GM12875 (cell line): Measurements from ENCODE around the gene ZNF844.
"Not testable (repeated sequence)": the region's sequence is repeated elsewhere in the genome, so short reads cannot be mapped to it uniquely, and the experiment has no call there.

Experiments
- H3K4me3 ChIP-seq: one replicate; pipeline ENCODE4 v1.5.1; 2011; ENCODE audit warnings: low read depth, low read length, control low read depth
- TF ChIP-seq, protein P1 (sequence below): IDR thresholded peaks from 2 replicates; pipeline ENCODE4 v1.5.1; 2011; ENCODE audit warnings: low read depth, mild to moderate bottlenecking, control low read depth, inconsistent platforms, low read length, moderate library complexity, borderline replicate concordance; ENCODE audit not compliant: insufficient read depth

The ZNF844 gene

DNA sequence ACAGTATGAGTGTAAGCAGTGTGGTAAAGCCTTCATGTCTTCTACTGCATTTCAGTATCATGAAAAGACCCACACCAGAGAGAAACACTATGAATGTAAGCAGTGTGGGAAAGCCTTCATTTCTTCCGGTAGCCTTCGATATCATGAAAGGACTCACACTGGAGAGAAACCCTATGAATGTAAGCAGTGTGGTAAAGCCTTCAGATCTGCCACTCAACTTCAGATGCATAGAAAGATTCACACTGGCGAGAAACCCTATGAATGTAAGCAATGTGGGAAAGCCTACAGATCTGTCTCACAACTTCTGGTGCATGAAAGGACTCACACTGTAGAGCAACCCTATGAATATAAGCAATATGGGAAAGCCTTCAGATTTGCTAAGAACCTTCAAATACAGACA, 12.8 kb downstream of the ZNF844 start:
- H3K4me3 ChIP-seq, result no peak overlapping the region
- TF ChIP-seq, protein P1, sequence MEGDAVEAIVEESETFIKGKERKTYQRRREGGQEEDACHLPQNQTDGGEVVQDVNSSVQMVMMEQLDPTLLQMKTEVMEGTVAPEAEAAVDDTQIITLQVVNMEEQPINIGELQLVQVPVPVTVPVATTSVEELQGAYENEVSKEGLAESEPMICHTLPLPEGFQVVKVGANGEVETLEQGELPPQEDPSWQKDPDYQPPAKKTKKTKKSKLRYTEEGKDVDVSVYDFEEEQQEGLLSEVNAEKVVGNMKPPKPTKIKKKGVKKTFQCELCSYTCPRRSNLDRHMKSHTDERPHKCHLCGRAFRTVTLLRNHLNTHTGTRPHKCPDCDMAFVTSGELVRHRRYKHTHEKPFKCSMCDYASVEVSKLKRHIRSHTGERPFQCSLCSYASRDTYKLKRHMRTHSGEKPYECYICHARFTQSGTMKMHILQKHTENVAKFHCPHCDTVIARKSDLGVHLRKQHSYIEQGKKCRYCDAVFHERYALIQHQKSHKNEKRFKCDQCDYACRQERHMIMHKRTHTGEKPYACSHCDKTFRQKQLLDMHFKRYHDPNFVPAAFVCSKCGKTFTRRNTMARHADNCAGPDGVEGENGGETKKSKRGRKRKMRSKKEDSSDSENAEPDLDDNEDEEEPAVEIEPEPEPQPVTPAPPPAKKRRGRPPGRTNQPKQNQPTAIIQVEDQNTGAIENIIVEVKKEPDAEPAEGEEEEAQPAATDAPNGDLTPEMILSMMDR, result no peak

DNA sequence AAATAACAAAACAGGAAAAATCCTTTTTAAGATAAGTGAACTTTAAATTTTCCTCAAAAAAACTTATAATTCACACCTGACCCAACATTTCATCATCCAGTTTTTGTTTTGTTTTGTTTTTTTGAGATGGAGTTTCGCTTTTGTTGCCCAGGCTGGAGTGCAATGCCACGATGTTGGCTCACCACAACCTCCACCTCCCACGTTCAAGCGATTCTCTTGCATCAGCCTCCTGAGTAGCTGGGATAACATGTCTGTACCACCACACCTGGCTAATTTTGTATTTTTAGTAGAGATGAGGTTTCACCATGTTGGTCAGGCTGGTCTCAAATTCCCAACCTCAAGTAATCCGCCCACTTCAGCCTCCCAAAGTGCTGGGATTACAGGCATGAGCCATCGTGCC, 18.8 kb downstream of the ZNF844 start:
- not testable (repeated sequence) for H3K4me3 ChIP-seq

DNA sequence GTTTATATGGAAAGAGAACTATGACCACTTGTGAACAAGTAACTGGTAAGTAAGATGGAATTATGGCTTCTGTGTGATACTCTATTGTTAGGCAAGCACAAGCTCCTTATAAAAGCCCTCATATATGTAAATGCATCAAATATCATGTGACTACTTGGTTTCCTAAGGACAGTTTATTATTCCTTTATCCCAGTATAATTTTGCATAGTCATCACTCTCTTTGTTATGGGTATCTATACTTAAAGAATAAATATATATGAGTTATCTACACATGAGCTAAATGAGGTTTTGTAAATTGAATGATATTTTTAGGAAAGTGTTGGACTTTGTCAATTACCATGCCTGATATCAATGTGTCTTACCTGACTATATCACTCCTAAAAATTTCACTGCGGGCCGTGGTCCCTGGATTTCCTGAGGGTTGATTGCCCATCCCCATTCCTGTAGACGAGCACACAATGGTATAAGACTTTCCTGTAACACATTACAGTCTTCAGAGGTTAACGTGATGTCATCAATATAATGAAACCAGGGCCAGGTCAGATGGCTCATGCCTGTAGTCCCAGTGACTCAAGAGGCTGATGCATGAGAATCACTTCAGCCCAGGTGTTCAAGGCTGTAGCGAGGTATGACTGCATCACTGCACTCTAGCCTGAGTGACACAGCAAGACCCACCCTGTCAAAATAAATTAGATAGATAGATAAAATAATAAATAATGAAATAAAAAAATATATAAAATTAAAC, 20.7 kb downstream of the ZNF844 start:
- TF ChIP-seq, protein P1, result no peak
- no peak overlapping the region for H3K4me3 ChIP-seq

DNA sequence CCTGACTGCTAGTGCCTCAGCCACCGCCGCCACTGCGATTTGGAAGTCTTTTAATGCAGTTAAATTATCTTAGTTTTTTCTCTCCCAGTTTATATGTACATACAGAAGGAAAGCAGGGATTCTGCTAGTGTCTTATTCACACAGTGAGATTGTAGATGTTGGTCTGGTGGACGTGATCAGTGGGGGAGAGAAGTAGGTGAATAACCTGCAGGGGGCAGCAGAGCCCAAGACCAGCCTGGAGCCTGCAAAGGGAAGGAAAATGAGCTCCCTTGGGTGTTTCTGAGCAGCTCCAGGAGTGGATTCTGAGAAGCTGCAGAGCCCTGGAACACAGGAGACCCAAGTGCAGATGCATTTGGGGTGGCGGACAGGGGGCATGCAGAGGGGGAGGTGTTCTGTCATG, 26.3 kb downstream of the ZNF844 start:
- TF ChIP-seq, protein P1, result peak; percentile 58; the same call in 1 of the 2 replicates
- H3K4me3 ChIP-seq, result no peak overlapping the region

DNA sequence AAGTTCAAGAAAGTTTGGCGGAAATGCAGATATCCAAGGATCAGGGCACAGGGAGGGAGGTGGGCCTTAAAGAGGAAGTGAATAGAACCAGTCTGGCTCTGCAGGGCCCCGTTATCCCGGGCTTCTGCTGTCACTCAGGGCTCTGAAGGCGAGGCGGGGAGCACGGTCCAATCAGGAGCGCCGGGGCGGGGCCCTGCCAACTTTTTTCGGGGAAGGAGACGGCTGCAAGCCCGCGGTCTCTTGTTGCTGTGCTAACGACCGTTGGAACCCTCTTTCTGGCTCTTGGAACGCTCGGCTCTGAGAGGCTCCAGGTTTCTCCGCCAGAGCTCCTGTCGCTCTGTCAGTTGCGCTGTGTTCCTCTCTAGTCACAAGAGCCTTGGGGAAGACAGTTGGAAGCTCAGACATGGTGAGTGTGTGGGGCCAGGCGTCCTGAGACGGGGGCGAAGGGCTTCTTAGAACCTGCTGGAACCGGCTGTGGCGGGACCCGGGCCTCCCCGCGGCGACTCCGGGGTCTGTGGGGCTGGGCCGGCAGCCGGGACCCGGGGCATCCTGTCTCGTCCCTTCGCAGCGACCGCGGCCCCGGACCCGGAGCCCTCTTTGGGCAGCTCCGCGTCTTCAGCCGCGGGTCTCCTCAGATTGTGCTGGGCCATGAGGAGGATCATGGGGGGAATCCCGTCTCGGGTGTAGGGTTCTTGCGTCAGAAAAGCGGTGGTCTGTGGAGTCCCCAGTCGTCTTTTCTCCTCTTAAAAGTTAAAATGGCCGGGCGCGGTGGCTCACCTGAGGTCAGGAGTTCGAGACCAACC, 27.7 kb downstream of the ZNF844 start:
- TF ChIP-seq, protein P1, result no peak
- H3K4me3 ChIP-seq, result peak overlapping the region; percentile 65

DNA sequence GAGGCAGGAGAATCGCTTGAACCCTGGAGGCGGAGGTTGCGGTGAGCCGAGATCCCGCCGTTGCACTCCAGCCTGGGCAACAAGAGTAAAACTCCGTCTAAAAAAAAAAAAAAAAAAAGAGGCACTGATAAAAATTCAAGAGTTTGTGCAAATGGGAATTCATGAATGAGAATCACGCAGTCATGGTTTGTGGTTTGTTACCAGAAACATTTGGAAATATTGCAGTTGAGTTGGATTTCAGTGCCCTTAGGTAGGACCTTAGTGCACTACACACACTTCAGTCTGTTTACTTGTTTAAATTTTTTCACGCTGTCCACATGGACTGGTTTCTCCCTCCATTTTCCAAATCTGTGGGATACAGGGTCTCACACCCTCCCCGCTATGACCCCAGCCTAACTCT, 28.4 kb downstream of the ZNF844 start:
- TF ChIP-seq, protein P1, result no peak
- peak overlapping the region; percentile 65 for H3K4me3 ChIP-seq

DNA sequence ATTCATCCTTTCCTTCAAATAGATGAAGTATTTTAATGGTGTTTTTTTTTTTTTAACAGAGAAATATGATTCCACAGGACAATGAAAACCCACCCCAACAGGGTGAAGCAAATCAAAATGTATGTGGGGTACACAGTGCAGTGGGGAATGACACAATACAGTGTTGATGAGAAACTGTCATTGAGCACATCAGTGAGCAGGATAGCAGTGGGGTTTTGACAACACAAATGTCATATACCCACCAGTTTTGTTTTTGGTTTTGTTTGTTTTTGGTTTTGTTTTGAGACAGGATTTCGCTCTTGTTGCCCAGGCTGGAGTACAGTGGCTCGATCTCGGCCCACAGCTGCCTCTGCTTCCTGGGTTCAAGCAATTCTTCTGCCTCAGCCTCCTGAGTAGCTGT, 29.2 kb downstream of the ZNF844 start:
- TF ChIP-seq, protein P1, result no peak
- H3K4me3 ChIP-seq, result no peak overlapping the region
